K562 (cell line): Measurements from ENCODE around the gene AMFR. TPM values are rescaled to one million over a fixed set of nuclear protein-coding genes. Genes with fewer than 3 reads are reported as not detected.

Experiments used
- CC2D1A ChIP-seq: fragments of 450-650 bp; IDR thresholded peaks from 2 replicates; pipeline ENCODE4 v1.6.1; 2017; ENCODE audit warnings: mild to moderate bottlenecking
- FOXJ3 ChIP-seq: sonication (generic); formaldehyde crosslinking; IDR thresholded peaks from 2 replicates; pipeline ENCODE4 v1.4.0; 2020; ENCODE audit warnings: mild to moderate bottlenecking, missing genetic modification reagents
- HDAC2 ChIP-seq: fragments of 450-650 bp; IDR thresholded peaks from 2 replicates; pipeline ENCODE4 v1.6.1; 2016; ENCODE audit warnings: mild to moderate bottlenecking
- MAZ ChIP-seq, 2 experiments: fragments of 450-650 bp in 1 of 2; sonication (generic) in 1 of 2; formaldehyde crosslinking; IDR thresholded peaks in 1 of 2; conservative IDR thresholded peaks in 1 of 2; 2 replicates each; pipeline versions ENCODE4 v1.4.0 to v1.5.0; 2020; ENCODE audit warnings: mild to moderate bottlenecking in 1 of 2, missing genetic modification reagents in 1 of 2
- POLR2B ChIP-seq: fragments of 450-650 bp; IDR thresholded peaks from 2 replicates; pipeline ENCODE4 v1.6.1; 2018; ENCODE audit warnings: low read depth; ENCODE audit not compliant: partially characterized antibody
- SETDB1 ChIP-seq: IDR thresholded peaks from one replicate; pipeline ENCODE4 v1.6.1; 2012; ENCODE audit warnings: low read length, control low read depth, inconsistent platforms
- XRCC5 ChIP-seq: fragments of 200-400 bp; formaldehyde crosslinking; IDR thresholded peaks from 2 replicates; pipeline ENCODE4 v1.6.1; 2017; ENCODE audit warnings: low read depth, mild to moderate bottlenecking, low read length
- polyA plus RNA-seq, 8 experiments: library from polyadenylated mRNA; depleted of rRNA in 4 of 8; stranded (reverse) in 5 of 8; unstranded in 3 of 8; fragments of >200 nt; fragmentation: Nextera tagmentation in 2 of 8; fragmentation: Illumina TruSeq in 1 of 8; extraction: Ambion mirVana in 2 of 8; extraction: Trizol in 1 of 8; gene quantifications; 2 replicates each; pipeline versions ENCODE4 v1.2.1 to v1.2.3, GENCODE V29; 2011 to 2014; ENCODE audit warnings: inconsistent platforms in 1 of 8, missing spikeins in 1 of 8
- total RNA-seq, 7 experiments: library from RNA; depleted of rRNA in 6 of 7; stranded (reverse); fragments of >200 nt in 6 of 7; fragmentation: Illumina TruSeq in 2 of 7; extraction: Trizol in 2 of 7; gene quantifications; 2 replicates each; pipeline versions ENCODE4 v1.2.1 to v1.2.3, GENCODE V29; 2011 to 2021; ENCODE audit warnings: low replicate concordance in 1 of 7
- TF ChIP-seq, protein P1 (sequence below): fragments of 250-450 bp; sonication (Bioruptor Pico); IDR thresholded peaks from 2 replicates; pipeline ENCODE4 v1.4.0; 2020; ENCODE audit warnings: mild to moderate bottlenecking, moderate library complexity, borderline replicate concordance
- TF ChIP-seq, protein P2 (sequence below): fragments of 450-650 bp; formaldehyde crosslinking; IDR thresholded peaks from 2 replicates; pipeline ENCODE4 v1.4.0; 2020; ENCODE audit warnings: mild to moderate bottlenecking, moderate library complexity
- TF ChIP-seq, protein P3 (sequence below), 3 experiments: IDR thresholded peaks in 2 of 3; conservative IDR thresholded peaks in 1 of 3; 2 replicates each; pipeline ENCODE4 v1.5.1; 2011 to 2012; ENCODE audit warnings: low read length in 3 of 3, mild to moderate bottlenecking in 3 of 3, control low read depth in 2 of 3, improper control_type of control experiment in 1 of 3, inconsistent platforms in 1 of 3, low read depth in 1 of 3, mixed read lengths in 1 of 3, moderate library complexity in 1 of 3; ENCODE audit not compliant: insufficient read depth in 2 of 3
- TF ChIP-seq, protein P4 (sequence below), 2 experiments: fragments of 450-650 bp; IDR thresholded peaks; 2 replicates each; pipeline ENCODE4 v1.6.1; 2016
- TF ChIP-seq, protein P5 (sequence below): fragments of 450-650 bp; formaldehyde crosslinking; IDR thresholded peaks from 2 replicates; pipeline ENCODE4 v1.4.0; 2022; ENCODE audit warnings: missing genetic modification characterization

The AMFR gene
- total and polyA plus RNA-seq, 9 of the 15 experiments (the other 6 are each of a cell fraction or from before 2014, with no cell fraction given): 15.6 to 113 (median 58.4) TPM

DNA sequence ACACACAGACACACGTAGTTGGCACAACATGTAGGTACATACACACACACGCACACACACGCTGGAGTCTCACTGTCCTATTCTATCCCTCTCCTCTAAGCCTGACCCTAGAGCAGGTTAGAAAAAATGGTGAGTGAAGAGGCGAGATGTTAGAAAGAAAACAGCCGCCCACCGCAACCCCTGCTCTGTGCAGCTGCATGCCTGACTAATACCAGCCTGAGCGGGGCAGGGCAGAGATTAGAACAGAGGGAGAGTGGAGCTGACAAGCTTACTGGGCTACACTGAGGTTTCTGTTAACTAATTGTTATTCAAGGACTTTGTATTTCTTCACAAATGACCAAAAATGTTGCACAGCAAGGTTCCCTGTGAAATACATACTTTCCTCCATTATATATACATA is 59.8 kb downstream of the AMFR start (continued):
- TF ChIP-seq POLR2B: no peak
- TF ChIP-seq, protein P1, sequence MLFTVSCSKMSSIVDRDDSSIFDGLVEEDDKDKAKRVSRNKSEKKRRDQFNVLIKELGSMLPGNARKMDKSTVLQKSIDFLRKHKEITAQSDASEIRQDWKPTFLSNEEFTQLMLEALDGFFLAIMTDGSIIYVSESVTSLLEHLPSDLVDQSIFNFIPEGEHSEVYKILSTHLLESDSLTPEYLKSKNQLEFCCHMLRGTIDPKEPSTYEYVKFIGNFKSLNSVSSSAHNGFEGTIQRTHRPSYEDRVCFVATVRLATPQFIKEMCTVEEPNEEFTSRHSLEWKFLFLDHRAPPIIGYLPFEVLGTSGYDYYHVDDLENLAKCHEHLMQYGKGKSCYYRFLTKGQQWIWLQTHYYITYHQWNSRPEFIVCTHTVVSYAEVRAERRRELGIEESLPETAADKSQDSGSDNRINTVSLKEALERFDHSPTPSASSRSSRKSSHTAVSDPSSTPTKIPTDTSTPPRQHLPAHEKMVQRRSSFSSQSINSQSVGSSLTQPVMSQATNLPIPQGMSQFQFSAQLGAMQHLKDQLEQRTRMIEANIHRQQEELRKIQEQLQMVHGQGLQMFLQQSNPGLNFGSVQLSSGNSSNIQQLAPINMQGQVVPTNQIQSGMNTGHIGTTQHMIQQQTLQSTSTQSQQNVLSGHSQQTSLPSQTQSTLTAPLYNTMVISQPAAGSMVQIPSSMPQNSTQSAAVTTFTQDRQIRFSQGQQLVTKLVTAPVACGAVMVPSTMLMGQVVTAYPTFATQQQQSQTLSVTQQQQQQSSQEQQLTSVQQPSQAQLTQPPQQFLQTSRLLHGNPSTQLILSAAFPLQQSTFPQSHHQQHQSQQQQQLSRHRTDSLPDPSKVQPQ (CRISPR knock-in tag): no peak
- no peak for TF ChIP-seq XRCC5
- TF ChIP-seq FOXJ3: no peak
- no peak for TF ChIP-seq SETDB1
- TF ChIP-seq, protein P2, sequence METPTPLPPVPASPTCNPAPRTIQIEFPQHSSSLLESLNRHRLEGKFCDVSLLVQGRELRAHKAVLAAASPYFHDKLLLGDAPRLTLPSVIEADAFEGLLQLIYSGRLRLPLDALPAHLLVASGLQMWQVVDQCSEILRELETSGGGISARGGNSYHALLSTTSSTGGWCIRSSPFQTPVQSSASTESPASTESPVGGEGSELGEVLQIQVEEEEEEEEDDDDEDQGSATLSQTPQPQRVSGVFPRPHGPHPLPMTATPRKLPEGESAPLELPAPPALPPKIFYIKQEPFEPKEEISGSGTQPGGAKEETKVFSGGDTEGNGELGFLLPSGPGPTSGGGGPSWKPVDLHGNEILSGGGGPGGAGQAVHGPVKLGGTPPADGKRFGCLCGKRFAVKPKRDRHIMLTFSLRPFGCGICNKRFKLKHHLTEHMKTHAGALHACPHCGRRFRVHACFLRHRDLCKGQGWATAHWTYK (CRISPR knock-in tag): no peak
- TF ChIP-seq, protein P3, sequence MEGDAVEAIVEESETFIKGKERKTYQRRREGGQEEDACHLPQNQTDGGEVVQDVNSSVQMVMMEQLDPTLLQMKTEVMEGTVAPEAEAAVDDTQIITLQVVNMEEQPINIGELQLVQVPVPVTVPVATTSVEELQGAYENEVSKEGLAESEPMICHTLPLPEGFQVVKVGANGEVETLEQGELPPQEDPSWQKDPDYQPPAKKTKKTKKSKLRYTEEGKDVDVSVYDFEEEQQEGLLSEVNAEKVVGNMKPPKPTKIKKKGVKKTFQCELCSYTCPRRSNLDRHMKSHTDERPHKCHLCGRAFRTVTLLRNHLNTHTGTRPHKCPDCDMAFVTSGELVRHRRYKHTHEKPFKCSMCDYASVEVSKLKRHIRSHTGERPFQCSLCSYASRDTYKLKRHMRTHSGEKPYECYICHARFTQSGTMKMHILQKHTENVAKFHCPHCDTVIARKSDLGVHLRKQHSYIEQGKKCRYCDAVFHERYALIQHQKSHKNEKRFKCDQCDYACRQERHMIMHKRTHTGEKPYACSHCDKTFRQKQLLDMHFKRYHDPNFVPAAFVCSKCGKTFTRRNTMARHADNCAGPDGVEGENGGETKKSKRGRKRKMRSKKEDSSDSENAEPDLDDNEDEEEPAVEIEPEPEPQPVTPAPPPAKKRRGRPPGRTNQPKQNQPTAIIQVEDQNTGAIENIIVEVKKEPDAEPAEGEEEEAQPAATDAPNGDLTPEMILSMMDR (IDR thresholded peaks at IDR 0.05 in 2 of 3, conservative IDR thresholded peaks at IDR 0.05 in 1 of 3; ENCODE audit: insufficient read depth in 2 of 3, low read depth in 1 of 3, low read length in 3 of 3): no peak
- TF ChIP-seq, protein P4, sequence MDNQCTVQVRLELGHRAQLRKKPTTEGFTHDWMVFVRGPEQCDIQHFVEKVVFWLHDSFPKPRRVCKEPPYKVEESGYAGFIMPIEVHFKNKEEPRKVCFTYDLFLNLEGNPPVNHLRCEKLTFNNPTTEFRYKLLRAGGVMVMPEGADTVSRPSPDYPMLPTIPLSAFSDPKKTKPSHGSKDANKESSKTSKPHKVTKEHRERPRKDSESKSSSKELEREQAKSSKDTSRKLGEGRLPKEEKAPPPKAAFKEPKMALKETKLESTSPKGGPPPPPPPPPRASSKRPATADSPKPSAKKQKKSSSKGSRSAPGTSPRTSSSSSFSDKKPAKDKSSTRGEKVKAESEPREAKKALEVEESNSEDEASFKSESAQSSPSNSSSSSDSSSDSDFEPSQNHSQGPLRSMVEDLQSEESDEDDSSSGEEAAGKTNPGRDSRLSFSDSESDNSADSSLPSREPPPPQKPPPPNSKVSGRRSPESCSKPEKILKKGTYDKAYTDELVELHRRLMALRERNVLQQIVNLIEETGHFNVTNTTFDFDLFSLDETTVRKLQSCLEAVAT (IDR thresholded peaks at IDR 0.05): no peak
- TF ChIP-seq CC2D1A: no peak
- TF ChIP-seq MAZ (CRISPR knock-in tag; conservative IDR thresholded peaks at IDR 0.05 in 1 of 2, IDR thresholded peaks at IDR 0.05 in 1 of 2): no peak
- TF ChIP-seq, protein P5, sequence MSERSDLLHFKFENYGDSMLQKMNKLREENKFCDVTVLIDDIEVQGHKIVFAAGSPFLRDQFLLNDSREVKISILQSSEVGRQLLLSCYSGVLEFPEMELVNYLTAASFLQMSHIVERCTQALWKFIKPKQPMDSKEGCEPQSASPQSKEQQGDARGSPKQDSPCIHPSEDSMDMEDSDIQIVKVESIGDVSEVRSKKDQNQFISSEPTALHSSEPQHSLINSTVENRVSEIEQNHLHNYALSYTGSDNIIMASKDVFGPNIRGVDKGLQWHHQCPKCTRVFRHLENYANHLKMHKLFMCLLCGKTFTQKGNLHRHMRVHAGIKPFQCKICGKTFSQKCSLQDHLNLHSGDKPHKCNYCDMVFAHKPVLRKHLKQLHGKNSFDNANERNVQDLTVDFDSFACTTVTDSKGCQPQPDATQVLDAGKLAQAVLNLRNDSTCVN (CRISPR knock-in tag): no peak
- no peak for TF ChIP-seq HDAC2
